Neural progenitor cell (in vitro differentiated cells): Measurements from ENCODE around the gene SLC25A44. TPM values are rescaled to one million over a fixed set of nuclear protein-coding genes. Genes with fewer than 3 reads are reported as not detected.

ENCODE experiments used
- DNase-seq: peaks from one replicate; pipeline ENCODE4 v3.0.0-alpha.2; 2016; ENCODE audit warnings: low spot score
- H2AFZ ChIP-seq: fragments of 200-600 bp; sonication (generic); replicated peaks from 2 replicates; pipeline ENCODE4 v1.6.1; 2016; ENCODE audit warnings: antibody characterized with exemption
- H3F3A ChIP-seq: fragments of 200-600 bp; sonication (generic); 2 replicates; pipeline ENCODE4 v1.6.1; 2016; ENCODE audit warnings: antibody characterized with exemption, low read depth
- H3K27ac ChIP-seq: fragments of 200-600 bp; sonication (generic); 2 replicates; pipeline ENCODE4 v1.5.1; 2016; ENCODE audit warnings: mild to moderate bottlenecking
- H3K27me3 ChIP-seq: fragments of 200-600 bp; sonication (generic); 2 replicates; pipeline ENCODE4 v1.6.1; 2016; ENCODE audit warnings: mild to moderate bottlenecking, moderate library complexity
- H3K36me3 ChIP-seq: fragments of 200-600 bp; sonication (generic); 2 replicates; pipeline ENCODE4 v1.5.1; 2016
- H3K4me1 ChIP-seq: fragments of 200-600 bp; sonication (generic); 2 replicates; pipeline ENCODE4 v1.6.1; 2016; ENCODE audit warnings: mixed run types
- H3K4me2 ChIP-seq: fragments of 200-600 bp; sonication (generic); 2 replicates; pipeline ENCODE4 v1.6.1; 2016
- H3K4me3 ChIP-seq: fragments of 200-600 bp; sonication (generic); 2 replicates; pipeline ENCODE4 v1.5.1; 2016
- H3K79me2 ChIP-seq: fragments of 200-600 bp; sonication (generic); 2 replicates; pipeline ENCODE4 v1.6.1; 2016; ENCODE audit warnings: low read depth
- H3K9ac ChIP-seq: fragments of 200-600 bp; sonication (generic); 2 replicates; pipeline ENCODE4 v1.6.1; 2016
- H3K9me3 ChIP-seq: fragments of 200-600 bp; sonication (generic); 2 replicates; pipeline ENCODE4 v1.5.1; 2016; ENCODE audit warnings: low read depth
- H4K20me1 ChIP-seq: fragments of 200-600 bp; sonication (generic); 2 replicates; pipeline ENCODE4 v1.6.1; 2016; ENCODE audit warnings: low read depth
- H3K27ac Mint-ChIP-seq: 3 replicates; pipeline ENCODE4 v1.8.0; 2021; ENCODE audit warnings: mixed read lengths
- H3K27me3 Mint-ChIP-seq: 2 replicates; pipeline ENCODE4 v1.8.0; 2022; ENCODE audit warnings: low read depth, mild to moderate bottlenecking, inconsistent platforms, moderate library complexity, mixed read lengths; ENCODE audit not compliant: insufficient read depth
- H3K36me3 Mint-ChIP-seq: 3 replicates; pipeline ENCODE4 v1.8.0; 2021; ENCODE audit warnings: mixed read lengths
- H3K4me1 Mint-ChIP-seq: 3 replicates; pipeline ENCODE4 v1.8.0; 2021; ENCODE audit warnings: mixed read lengths
- H3K4me3 Mint-ChIP-seq: 3 replicates; pipeline ENCODE4 v1.8.0; 2021; ENCODE audit warnings: mild to moderate bottlenecking, moderate library complexity, mixed read lengths
- H3K9me3 Mint-ChIP-seq: 3 replicates; pipeline ENCODE4 v1.8.0; 2020; ENCODE audit warnings: mixed read lengths
- CTCF ChIP-seq: fragments of 200-600 bp; sonication (generic); IDR thresholded peaks from 2 replicates; pipeline ENCODE4 v1.5.1; 2017; ENCODE audit warnings: antibody characterized with exemption, mild to moderate bottlenecking
- EZH2 ChIP-seq: fragments of 200-600 bp; sonication (generic); IDR thresholded peaks from 2 replicates; pipeline ENCODE4 v1.6.1; 2017; ENCODE audit warnings: antibody characterized with exemption, mild to moderate bottlenecking, moderate library complexity
- EZH2phosphoT487 ChIP-seq: fragments of 200-600 bp; sonication (generic); IDR thresholded peaks from 2 replicates; pipeline ENCODE4 v1.6.1; 2017; ENCODE audit warnings: antibody characterized with exemption
- total RNA-seq: library from RNA; depleted of rRNA; stranded (reverse); fragments of >200 nt; gene quantifications from 2 replicates; pipeline ENCODE4 v1.2.3, GENCODE V29; 2015; ENCODE audit warnings: low replicate concordance

SLC25A44 gene
- total RNA-seq, 1 donor from 2014 or later = 4.6 TPM

GRCh38 chr1:156236164-156236563, 42.3 kb downstream of the SLC25A44 start:
- no peaks in the 10 kb centered on the region for H3K9me3 ChIP-seq
- TF ChIP-seq EZH2phosphoT487 = no peak
- TF ChIP-seq EZH2 = no peak
- no peak for TF ChIP-seq CTCF
- H3K27ac ChIP-seq = no peak overlapping the region
- H3K27me3 Mint-ChIP-seq = peaks cover 2% of the 10 kb centered on the region
- H3K4me3 Mint-ChIP-seq = no peak overlapping the region
- no peak overlapping the region for H3K4me3 ChIP-seq
- H3K36me3 Mint-ChIP-seq = peaks cover 23% of the 10 kb centered on the region
- H3K27me3 ChIP-seq = no peaks in the 10 kb centered on the region
- DNase-seq = no peak
- H3K79me2 ChIP-seq = no peaks in the 10 kb centered on the region
- no peak overlapping the region for H3K4me2 ChIP-seq
- peaks cover 4% of the 10 kb centered on the region for H4K20me1 ChIP-seq
- no peaks in the 10 kb centered on the region for H3K4me1 Mint-ChIP-seq
- H3F3A ChIP-seq = no peaks in the 10 kb centered on the region
- H3K36me3 ChIP-seq = peaks cover 3% of the 10 kb centered on the region
- H3K4me1 ChIP-seq = no peaks in the 10 kb centered on the region
- H3K9me3 Mint-ChIP-seq = no peaks in the 10 kb centered on the region
- no peak overlapping the region for H3K9ac ChIP-seq
- no peak overlapping the region for H2AFZ ChIP-seq
- H3K27ac Mint-ChIP-seq = no peak overlapping the region

- Mint-ChIP-seq H3K4me1 (no peaks in the 10 kb centered on the region), H3K4me3 (no peak overlapping the region), H3K27ac (no peak overlapping the region), H3K27me3 (peaks cover 2% of the 10 kb centered on the region), H3K36me3 (peaks cover 23% of the 10 kb centered on the region), H3K9me3 (no peaks in the 10 kb centered on the region)
- Histone ChIP-seq H3K36me3 (peaks cover 3% of the 10 kb centered on the region), H3K27me3 (no peaks in the 10 kb centered on the region), H3K4me3 (no peak overlapping the region), H4K20me1 (peaks cover 4% of the 10 kb centered on the region), H3K4me2 (no peak overlapping the region), H2AFZ (no peak overlapping the region), H3K4me1 (no peaks in the 10 kb centered on the region), H3K79me2 (no peaks in the 10 kb centered on the region), H3K9me3 (no peaks in the 10 kb centered on the region), H3K27ac (no peak overlapping the region), H3K9ac (no peak overlapping the region), H3F3A (no peaks in the 10 kb centered on the region)
- no peak for DNase-seq
- TF ChIP-seq EZH2 (no peak), CTCF (no peak), EZH2phosphoT487 (no peak)
Observed at GRCh38 chr1:156238248-156238647, 44.3 kb downstream of the SLC25A44 start.

GRCh38 chr1:156241311-156241811, 47.5 kb downstream of the SLC25A44 start:
- Histone ChIP-seq H3K4me3 (no peak overlapping the region), H3K9ac (no peak overlapping the region), H3K9me3 (no peaks in the 10 kb centered on the region), H2AFZ (no peak overlapping the region), H3K27ac (no peak overlapping the region), H3K36me3 (peaks cover 3% of the 10 kb centered on the region), H3K4me2 (no peak overlapping the region), H4K20me1 (peaks cover 4% of the 10 kb centered on the region), H3K4me1 (no peaks in the 10 kb centered on the region), H3K27me3 (no peaks in the 10 kb centered on the region), H3K79me2 (no peaks in the 10 kb centered on the region), H3F3A (no peaks in the 10 kb centered on the region)
- H3K36me3 Mint-ChIP-seq = peaks cover 14% of the 10 kb centered on the region
- no peaks in the 10 kb centered on the region for H3K4me1 Mint-ChIP-seq
- H3K9me3 Mint-ChIP-seq = no peaks in the 10 kb centered on the region
- no peak overlapping the region for H3K27ac Mint-ChIP-seq
- H3K4me3 Mint-ChIP-seq = no peak overlapping the region
- no peak for TF ChIP-seq EZH2
- no peak for TF ChIP-seq CTCF
- TF ChIP-seq EZH2phosphoT487 = no peak
- H3K27me3 Mint-ChIP-seq = peaks cover 5% of the 10 kb centered on the region
- no peak for DNase-seq
